HG02870 (cell line): ENCODE results near the gene ZGPAT.
"Not testable (repeated sequence)": the region's sequence is repeated elsewhere in the genome, so short reads cannot be mapped to it uniquely, and the experiment has no call there.

Experiments
- ATAC-seq: cut with Tn5 transposase; IDR thresholded peaks from one replicate; pipeline ENCODE4 v1.9.1; 2021; ENCODE audit warnings: mild to moderate bottlenecking, moderate library complexity; ENCODE audit not compliant: unreplicated experiment

ZGPAT gene

GRCh38 chr20:63702036-63702665 is 5.7 kb upstream of the ZGPAT start:
- ATAC-seq = no peak

- ATAC-seq = no peak
These were observed 4.9 kb upstream of the ZGPAT start for GRCh38 chr20:63702751-63703470.

GRCh38 chr20:63703471-63703975 is 4.3 kb upstream of the ZGPAT start:
- ATAC-seq = no peak

DNA sequence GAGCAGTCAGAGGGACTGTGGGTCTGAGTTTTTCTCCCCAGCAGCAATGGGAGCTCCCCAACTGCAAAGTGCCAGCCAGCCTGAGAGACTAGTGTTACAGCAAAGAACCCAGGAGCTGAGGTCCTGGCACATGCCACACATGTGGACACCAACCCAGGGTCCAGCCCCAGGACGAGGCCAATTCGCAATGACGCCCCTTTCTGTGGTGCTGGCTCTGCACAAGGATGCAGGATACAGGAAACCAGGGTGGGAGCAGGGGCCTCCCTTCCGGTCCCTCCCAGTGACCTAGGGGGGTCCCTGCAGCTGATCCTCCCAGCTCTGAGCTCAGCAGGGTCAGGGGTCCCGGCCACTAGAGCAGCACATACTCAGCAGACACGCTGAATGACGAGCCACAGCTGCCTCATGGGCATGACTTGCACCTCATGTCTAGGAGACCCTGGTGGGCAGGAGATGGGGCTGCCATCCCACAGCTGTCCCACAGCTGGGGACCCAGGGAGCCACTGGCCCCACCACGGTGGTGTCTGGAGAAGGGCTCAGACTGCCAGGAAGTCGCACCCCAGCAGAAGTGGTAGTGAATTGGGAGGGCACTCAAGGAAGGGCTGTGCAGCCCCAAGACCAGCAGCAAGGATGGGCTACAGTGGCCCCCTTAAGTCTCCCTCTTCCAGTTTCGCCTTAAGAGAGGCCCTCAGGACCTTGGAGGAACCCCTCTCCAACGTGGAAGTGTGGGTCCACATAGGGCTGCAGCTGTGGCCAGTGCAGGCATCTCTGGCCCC is 3.7 kb upstream of the ZGPAT start:
- no peak for ATAC-seq

GRCh38 chr20:63704749-63705117 is 3.1 kb upstream of the ZGPAT start:
- ATAC-seq = no peak

GRCh38 chr20:63705232-63706026 is 2.4 kb upstream of the ZGPAT start:
- no peak for ATAC-seq

DNA sequence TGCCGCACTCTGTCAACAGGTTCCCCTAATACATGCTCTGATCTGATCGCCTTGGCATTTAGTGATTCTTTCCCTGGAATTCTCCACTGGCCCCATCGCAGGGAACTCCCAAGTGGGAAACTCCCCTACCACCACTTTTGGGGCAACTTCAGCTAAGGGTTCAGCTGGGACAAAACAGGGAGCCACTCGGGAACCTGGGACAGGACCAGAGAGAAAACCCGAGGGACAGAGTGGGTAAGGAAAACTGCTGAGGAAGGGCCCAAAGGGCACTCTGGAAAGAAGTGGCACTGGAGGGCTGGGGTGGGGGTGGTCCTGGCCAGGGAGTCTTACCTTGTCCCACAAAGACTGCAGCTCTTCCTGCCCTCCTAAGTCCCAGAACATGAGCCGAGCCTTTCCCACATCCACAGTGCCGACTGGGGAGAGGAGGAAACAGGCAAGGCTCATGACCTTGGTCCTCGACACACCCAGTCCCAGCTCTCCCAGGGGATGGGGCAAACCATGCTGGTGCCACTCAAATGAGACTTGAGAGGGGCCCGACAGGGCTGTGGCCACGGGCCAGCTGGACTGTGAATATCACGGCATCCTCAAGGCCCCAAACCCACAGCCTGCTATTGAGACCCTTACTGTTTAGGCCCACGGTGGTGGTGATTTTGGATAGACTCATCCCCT is 1.7 kb upstream of the ZGPAT start:
- no peak for ATAC-seq

DNA sequence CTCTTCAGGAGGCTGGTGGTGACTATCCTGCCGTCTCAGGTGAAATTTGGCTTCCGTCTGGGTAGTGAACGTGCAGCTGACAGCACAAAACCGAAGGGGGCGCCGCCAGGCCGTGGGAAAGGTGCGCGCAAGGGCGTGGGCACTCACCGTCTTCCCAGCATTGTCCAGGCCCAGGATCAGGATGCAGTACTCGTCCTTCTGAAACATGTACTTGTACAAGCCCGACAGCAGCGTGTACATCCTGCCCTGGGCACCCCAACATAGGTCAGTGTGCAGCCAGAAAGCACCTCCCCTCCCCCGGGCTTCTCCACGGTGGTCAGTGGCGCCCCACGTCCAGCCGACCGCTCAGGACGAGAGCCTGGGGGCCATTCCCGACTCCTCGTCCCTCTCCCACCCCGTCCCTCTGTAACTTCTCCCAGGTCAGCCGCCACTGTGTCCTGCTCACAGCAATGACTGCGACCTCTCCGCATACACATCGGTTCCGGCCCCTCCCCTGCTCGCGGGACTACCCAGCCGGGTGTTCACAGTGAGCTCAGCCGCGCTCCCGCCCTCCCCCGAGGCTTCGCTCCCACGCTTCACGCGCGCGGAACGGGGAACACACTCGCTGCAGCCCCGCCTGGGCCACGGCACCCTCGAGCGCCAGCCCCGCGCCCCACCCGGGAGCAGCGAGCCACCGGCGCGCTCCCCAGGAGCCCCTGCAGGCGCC is 834 bp upstream of the ZGPAT start:
- peak; percentile 26 for ATAC-seq

- ATAC-seq = peak; percentile 20
These were observed 686 bp downstream of the ZGPAT start for GRCh38 chr20:63708301-63709148.

- no peak for ATAC-seq
These were observed 1.3 kb downstream of the ZGPAT start for GRCh38 chr20:63709149-63709527.

GRCh38 chr20:63711085-63711645 is 3.3 kb downstream of the ZGPAT start:
- no peak for ATAC-seq

- ATAC-seq = no peak
These were observed 4.4 kb downstream of the ZGPAT start for GRCh38 chr20:63712191-63712590.

DNA sequence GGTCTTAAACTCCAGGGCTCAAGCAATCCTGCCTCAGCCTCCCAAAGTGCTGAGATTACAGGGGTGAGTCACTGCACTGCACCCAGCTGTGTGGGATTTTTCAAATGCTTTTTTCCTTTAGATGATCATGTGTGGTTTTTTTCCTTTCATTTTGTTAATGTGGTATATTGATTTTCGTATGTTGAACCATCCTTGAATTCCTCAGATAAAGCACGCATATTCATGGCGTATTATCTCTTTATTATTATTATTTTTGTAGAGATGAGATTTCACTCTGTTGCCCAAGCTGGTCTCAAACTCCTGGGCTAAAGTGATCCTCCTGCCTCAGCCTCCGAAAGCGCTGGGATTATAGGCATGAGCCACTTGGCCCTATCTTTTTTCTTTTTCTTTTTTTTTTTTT is 7.0 kb downstream of the ZGPAT start:
- no peak for ATAC-seq

- ATAC-seq = no peak
These were observed 11.2 kb downstream of the ZGPAT start for GRCh38 chr20:63718996-63719395.

DNA sequence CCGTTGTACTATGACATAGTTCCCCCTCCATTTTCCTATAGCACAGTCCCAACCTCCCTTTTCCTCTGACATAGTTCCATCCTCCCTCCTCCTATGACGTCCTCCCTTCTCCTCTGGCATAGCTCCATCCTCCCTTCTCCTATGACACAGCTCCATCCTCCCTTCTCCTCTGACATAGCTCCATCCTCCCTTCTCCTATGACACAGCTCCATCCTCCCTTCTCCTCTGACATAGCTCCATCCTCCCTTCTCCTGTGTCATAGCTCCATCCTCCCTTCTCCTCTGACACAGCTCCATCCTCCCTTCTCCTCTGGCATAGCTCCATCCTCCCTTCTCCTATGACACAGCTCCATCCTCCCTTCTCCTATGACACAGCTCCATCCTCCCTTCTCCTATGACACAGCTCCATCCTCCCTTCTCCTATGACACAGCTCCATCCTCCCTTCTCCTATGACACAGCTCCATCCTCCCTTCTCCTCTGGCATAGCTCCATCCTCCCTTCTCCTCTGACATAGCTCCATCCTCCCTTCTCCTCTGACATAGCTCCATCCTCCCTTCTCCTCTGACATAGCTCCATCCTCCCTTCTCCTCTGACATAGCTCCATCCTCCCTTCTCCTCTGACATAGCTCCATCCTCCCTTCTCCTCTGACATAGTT is 15.3 kb downstream of the ZGPAT start:
- ATAC-seq = not testable (repeated sequence)

- ATAC-seq = not testable (repeated sequence)
These were observed 22.4 kb downstream of the ZGPAT start for GRCh38 chr20:63730189-63730733.

- no peak for ATAC-seq
These were observed 23.6 kb downstream of the ZGPAT start for GRCh38 chr20:63731410-63731809.
